ENCODE measurements around the gene ZBTB16.

DNA sequence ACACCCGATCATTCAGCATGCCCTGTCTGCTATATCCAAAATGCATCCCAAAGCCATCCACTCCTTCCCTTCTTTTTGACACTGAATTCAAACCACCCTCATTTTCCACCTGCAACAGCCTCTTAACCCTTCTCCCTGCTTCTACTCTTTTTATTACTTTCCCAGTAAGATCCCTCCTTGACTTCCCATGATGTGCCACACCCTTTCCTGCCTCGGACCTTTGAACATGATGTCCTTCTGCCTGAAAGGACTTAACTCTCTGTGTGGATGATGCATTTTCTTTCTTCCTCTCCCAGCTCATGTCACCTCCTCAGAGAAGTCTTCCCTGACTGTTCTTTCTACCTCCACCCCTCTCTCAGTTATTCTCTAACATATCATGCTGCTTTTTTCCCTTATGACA is 48.1 kb upstream of the ZBTB16 start:
- TF ChIP-seq, protein P1, sequence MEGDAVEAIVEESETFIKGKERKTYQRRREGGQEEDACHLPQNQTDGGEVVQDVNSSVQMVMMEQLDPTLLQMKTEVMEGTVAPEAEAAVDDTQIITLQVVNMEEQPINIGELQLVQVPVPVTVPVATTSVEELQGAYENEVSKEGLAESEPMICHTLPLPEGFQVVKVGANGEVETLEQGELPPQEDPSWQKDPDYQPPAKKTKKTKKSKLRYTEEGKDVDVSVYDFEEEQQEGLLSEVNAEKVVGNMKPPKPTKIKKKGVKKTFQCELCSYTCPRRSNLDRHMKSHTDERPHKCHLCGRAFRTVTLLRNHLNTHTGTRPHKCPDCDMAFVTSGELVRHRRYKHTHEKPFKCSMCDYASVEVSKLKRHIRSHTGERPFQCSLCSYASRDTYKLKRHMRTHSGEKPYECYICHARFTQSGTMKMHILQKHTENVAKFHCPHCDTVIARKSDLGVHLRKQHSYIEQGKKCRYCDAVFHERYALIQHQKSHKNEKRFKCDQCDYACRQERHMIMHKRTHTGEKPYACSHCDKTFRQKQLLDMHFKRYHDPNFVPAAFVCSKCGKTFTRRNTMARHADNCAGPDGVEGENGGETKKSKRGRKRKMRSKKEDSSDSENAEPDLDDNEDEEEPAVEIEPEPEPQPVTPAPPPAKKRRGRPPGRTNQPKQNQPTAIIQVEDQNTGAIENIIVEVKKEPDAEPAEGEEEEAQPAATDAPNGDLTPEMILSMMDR (IDR thresholded peaks at IDR 0.05): no peak
- no peak for TF ChIP-seq POLR2A (IDR thresholded peaks at IDR 0.05)

Measured in sigmoid colon (tissue), 3 donors.